ENCODE data around the gene CFB.
A peak's percentile ranks its signal among the peaks of the same experiment; 100 is the strongest.
"Not testable (repeated sequence)": the region's sequence is repeated elsewhere in the genome, so short reads cannot be mapped to it uniquely, and the experiment has no call there.

The CFB gene

DNA sequence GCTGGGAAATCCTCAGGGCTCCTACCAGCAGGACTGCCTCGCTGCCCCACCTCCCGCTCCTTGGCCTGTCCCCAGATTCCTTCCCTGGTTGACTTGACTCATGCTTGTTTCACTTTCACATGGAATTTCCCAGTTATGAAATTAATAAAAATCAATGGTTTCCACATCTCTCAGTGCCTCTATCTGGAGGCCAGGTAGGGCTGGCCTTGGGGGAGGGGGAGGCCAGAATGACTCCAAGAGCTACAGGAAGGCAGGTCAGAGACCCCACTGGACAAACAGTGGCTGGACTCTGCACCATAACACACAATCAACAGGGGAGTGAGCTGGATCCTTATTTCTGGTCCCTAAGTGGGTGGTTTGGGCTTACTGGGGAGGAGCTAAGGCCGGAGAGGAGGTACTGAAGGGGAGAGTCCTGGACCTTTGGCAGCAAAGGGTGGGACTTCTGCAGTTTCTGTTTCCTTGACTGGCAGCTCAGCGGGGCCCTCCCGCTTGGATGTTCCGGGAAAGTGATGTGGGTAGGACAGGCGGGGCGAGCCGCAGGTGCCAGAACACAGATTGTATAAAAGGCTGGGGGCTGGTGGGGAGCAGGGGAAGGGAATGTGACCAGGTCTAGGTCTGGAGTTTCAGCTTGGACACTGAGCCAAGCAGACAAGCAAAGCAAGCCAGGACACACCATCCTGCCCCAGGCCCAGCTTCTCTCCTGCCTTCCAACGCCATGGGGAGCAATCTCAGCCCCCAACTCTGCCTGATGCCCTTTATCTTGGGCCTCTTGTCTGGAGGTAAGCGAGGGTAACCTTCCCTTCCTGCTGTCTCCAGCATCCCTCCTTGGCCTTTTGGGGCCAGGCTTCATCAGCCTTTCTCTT lies at the start of gene CFB:
CFB (plus strand) TSS at position 589 of the 863 bp plus-strand sequence; CDS start at position 716, 127 bp downstream.
- DNase-seq (ENCODE audit: low spot score): no peak

DNA sequence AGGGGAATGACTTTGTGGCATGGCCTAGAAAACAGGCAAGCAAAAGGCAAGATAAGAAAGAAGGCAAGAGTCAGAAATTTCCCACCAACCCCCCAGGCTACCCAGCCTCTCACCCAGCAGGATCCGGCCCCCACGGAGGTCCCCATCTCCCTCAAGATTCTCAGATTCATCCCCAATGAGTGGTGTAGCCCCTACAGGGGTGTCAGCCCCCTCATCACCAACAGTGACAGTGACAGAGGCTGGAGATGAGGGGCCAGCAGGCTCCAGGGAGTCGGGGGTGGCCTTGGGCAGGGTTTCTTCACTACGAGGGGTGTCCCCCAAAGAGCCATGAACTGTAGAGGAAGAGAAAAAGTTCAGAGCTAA lies 49.4 kb upstream of the CFB start:
- no peak for DNase-seq (ENCODE audit: low spot score)

DNA sequence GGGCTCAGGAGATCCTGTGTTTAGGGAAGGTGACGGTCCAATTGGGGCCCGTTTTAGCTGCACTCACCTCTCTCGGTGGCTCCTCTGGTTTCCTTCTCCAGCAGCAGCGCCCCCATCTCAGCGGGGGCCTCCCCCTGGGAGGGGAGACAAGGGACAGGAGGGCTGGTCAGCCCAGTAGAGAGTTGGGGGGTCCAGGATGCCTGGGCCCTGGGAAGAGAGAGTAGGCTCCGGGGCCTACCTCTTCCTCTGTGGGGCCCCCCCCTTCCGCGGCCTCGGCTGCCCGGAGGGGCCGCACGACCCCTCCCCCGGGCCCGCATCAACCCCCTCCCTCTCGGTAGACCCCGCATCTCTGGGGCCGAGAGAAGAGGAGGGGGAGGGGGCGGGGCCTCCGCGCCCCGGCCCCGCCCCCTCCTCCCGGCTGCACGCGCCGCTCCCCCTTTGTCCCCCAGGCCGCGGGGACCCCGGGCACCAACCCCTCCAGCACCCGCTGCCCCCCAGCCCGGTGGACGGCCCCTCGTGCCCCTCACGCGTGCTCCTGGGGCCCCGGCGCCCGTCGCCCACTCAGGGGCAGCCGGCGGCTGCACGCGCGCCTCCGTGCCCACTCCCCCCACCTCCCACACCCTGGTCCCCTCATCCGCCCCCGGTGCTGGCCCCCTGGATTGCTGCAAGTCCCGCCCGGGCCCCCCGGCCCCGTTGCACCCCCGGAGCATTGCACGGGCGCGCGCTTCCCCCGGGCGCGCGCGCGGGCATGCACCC lies 48.9 kb upstream of the CFB start:
- DNase-seq (ENCODE audit: low spot score): no peak

DNA sequence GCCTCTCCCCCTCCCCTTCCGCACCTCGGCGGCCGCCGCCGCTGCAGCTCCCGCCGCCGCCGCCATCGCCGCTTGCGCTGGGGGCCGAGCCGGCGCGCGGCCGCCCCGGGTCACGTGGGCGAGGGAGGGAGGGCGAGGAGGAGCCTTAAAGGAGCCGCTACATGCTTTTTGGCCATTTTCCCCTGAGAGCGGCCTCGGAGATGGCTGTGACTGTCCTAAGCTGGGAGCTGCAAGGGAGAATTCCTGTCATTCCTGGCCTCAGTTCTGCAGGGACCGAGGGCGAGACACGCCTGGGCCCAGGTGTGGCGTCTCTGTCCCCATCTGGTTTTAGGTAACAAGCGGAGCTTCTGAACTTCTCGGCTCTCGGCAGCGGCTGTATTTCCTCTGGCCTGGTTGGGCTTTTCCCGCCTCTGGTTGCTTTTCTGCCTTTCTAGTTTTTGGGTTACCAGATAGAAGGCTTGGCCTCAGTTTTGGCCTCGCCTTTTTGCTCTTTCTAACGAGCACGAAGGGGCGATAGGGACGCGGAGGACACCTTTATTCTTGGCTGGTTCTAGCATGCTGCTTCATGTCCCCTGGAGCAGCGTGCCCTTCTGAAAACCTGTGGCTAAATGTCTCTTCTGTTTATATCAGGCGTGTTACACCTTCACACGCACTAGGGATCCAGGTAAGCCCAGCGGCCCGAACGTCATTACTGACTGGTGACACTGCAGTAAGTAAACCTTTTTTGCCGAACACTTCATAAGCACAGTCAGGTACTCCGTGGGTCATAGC lies 48.1 kb upstream of the CFB start, which contains the start of gene EHMT2:
EHMT2 (minus strand) TSS at position 87 of the 771 bp plus-strand sequence; CDS start at position 66, 21 bp downstream.
- DNase-seq (ENCODE audit: low spot score): peak; percentile 85

DNA sequence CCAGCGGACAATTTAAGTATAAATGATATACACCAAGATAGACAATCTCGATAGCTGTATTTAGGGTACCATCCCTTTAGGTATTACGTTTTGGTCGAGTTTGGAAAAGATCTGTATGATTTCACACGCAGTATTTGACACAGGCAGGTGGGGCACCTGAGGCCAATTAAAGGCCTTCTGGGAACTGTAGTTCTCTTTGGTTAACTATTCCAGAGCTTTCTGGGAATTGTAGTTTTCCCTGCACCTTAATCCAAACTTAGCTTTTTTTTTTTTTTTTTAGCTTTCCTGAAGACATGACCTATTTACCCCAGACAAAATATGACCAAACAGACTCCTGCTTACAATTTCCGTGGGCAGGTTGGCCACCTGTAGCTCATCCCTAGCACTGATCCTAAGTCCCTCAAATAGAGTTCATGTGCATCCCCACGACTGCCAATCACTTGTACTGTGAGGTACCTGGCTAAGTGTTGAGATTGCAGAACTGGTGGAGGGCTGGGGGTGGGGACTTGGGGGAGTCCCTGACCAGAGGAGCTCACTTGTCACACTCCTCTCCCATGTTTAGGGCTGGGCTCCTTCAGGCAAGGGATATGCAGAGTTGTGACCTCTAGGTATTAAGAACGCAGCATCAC lies 47.4 kb upstream of the CFB start:
- DNase-seq (ENCODE audit: low spot score): peak; percentile 36

DNA sequence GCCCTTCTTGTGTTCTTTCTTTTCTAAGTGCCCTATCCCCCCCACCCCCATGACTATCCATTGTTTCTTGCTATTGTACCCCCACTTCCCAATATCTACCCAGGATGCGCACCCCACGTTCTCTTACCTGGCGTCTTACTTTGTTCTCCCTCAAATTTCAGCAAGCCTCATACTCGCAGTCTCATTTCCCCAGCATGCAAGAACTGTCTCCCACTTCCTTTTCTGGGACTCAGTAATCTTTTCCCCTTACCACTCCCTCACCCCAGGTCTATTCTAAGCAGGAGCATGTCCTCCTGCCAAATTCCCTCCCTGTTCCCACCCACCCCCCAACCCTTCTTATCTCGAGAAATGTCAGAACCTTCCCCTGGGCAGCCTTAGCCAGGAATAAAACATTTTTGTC lies 46.7 kb upstream of the CFB start:
- DNase-seq (ENCODE audit: low spot score): no peak

DNA sequence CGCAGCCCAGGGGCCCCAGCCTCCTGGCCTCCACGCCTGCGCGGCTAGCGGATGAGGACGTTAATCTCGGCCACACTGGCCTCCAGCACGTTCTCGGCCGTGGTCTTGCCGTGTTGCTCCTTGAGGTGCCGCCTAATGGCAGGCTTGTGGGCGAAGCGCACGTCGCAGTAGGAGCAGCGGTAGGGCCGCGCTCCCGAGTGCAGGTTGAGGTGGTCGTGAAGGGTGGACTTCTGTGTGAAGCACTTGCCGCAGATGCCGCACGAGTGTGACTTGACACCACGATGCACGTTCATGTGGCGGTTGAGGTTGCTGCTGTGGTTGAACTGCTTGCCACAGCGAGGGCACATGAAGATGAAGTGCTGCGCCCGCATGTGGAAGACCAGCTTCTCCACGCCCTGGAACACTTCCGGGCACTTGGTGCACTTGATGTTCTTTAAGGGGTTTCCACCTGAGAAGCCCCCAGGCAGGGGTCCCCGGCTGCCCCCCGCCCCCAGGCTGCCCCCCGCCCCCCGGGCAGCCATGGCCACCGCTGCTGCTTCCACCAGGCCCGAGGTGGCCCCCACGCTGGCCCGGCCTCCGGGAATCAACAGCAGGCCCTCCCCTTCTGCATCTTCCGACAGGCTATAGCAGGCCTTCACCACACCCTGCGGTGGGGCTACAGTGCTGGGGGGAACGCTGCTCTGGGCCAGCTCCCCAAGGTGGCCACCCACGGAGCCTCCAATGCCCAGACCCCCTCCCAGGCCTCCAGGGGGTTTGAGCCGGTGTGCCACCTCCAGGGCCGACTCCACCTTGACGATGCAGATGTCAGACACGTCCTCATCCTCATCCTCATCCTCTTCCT lies 45.8 kb upstream of the CFB start:
- no peak for DNase-seq (ENCODE audit: low spot score)

DNA sequence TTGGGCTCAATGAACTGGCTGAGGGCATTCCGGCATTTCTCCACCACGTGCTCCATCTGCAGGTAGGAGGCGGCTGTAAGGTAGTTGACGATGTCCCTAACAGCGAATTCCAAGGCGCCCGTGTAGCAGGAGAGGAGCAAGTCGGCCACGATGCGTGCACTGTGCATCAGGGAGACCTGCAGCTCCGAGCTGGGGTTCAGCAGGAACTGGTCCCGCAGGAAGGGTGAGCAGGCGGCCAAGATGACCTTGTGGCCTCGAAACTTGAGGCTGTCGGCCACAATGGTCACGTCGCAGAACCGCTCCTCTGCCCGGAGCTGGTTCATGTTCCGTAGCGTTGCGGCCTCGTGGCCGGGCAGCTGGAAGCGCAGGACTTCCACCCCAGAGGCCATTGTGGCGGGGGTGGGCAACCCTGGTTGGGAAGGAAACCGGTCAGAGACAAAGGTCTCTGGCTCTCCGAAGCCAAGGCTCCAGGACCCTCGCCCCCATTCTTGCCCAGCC lies 44.9 kb upstream of the CFB start:
- DNase-seq (ENCODE audit: low spot score): no peak

DNA sequence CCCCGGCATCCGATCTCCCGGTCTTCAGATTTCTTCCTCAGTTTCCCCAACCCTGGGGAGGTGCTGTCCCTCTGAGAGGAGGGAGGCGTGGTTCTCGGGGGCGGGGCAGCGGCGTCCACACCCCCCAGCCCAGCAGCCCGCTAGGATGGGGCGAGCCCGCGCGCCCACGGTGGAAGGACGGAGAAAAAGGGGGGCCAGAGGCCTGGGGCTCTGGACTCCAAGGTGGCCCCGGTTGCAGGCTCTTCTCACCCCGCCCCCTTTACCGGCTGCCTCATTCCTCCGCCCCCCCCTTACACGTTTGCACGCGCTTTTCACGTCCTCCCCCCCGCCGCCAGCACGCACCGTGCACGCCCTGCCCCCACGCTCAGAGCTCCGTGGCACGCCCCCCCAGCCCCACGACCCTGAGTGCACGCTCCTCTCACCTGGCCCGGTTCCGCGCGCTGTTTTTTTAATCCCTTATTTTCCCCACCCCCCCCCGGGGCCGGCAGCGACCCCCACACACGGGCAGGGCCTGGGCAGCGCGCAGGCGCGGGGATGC lies 44.4 kb upstream of the CFB start:
- peak; percentile 71 for DNase-seq (ENCODE audit: low spot score)

DNA sequence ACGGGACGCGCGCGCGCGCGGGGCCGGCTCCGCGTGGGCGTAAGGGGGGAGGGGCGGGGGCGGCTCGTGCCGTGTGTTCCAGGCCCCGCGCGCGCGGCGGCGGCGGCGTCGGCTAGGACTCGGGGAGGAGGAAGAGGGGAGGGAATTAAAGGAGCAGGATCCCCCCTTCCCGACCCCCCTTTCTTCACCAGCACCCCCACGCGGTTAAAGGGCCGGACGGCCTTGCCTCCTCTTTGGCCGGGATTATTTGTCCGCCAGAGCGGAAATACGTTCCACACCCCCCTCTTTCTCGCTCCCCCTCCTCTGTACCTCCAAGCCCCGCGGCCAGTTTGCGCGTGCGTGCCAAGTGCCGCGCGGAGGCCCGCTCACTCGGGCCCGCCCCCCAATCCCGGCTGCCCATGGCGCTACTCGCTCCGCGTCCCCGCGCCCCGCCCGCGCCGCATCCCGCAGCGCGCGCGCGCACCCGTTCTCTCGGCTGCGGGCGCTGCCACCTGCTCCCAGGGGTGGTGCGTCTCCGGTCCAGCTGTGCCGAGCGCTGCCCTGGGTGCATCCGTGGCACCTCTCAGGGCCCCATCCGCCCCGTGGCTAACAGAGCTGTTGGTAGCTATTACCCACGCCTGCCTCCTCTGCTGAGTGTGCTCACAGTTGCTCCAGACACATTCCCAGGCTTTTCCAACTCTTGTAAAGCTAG lies 43.8 kb upstream of the CFB start, which contains the start of gene ZBTB12:
ZBTB12 (minus strand) TSS at position 134 of the 691 bp plus-strand sequence. CDS start 781 bp downstream, outside the sequence.
- DNase-seq (ENCODE audit: low spot score): peak; percentile 92

DNA sequence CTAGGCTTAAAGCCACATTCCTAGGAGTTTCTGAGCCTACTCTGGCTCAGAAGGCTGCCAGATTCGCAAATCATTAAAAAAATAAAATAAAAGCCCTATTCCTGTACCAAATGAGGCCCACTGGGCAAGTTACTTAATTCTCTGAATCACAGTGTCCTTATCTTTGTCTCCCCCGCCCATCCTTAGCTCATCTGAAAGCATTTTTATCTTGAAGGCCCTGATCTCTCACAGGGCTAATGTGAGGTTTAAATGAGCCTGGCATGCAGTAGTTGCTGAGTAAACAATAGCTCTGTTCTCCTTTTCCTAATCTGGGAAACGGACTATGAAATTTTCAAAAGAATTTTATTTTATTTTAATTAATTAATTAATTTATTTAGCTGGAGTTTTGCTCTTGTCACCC lies 41.9 kb upstream of the CFB start:
- DNase-seq (ENCODE audit: low spot score): no peak

DNA sequence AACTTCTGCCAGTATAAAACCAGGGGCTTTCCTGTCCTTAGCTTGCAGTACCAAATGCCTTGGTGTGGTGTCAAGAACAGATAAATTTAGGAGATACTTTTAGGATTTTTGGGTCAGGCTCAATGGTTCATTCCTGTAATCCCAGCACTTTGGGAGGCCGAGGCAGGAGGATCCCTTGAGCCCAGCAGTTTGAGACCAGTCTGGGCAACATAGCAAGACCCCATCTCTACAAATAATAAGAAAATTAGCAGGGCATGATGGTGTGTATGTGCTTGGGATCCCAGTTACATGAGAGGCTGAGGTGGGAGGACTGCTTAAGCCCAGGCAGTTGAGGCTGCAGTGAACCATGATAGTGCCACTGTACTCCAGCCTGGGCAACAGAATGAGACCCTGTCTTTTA lies 40.9 kb upstream of the CFB start:
- DNase-seq (ENCODE audit: low spot score): no peak

DNA sequence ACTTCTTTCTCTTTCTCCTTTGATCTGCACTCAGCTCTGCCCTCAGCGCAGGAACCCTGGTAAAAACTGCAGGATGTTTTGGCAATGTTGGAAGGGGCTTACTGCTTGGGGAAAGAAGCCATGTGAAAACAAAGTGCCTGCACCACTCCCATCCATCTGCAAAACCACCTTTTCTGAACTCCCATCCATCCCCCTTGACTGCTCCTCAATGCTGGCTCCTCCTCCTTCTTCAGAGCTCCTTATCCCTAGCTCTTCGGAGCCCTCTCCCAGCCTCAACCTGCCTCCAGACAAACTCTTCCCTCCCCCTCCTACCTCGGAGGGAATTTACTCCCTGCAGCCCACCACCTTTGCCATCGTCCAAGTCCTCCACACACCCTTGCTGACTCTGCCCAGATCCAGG lies 39.8 kb upstream of the CFB start:
- no peak for DNase-seq (ENCODE audit: low spot score)

DNA sequence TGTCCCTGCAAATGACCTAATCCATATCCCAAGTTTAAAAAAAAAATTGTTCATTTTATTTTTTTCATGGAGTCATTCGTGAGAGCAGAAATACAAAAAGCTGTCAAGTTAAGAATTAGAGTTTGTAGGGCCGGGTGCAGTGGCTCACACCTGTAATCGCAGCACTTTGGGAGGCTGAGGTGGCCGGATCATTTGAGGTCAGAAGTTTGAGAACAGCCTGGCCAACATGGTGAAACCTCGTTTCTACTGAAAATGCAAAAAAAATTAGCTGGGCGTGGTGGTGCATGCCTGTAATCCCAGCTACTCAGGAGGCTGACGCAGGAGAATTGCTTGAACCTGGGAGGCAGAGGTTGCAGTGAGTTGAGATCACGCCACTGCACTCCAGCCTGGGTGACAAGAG lies 39.2 kb upstream of the CFB start:
- not testable (repeated sequence) for DNase-seq (ENCODE audit: low spot score)

DNA sequence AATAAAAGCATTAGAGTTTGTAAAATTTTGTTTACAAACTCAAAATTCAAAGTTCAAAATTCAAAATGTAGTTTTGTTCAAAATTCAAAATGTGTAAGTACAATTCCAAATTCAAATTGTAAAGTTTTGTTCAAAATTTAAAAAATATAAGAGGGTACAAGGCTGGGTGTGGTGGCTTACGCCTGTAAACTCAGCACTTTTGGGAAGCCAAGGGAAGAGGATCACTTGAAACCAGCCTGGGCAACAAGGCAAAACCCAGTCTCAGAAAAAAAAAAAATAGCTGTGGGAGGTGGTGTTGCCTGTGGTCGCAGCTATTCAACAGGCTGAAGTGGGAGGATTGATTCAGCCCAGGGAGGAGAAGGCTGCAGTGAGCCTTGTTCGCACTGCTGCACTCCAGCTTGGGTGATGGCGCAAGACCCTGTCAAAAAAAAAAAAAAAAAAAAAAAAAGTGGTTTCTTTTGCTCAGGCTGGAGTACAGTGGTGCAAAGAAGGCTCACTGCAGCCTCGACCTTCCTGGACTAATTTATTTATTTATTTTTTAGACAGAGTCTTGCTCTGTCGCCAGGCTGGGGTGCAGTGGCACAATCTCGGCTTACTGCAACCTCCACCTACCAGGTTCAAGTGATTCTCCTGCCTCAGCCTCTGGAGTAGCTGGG lies 38.6 kb upstream of the CFB start:
- DNase-seq (ENCODE audit: low spot score): no peak

DNA sequence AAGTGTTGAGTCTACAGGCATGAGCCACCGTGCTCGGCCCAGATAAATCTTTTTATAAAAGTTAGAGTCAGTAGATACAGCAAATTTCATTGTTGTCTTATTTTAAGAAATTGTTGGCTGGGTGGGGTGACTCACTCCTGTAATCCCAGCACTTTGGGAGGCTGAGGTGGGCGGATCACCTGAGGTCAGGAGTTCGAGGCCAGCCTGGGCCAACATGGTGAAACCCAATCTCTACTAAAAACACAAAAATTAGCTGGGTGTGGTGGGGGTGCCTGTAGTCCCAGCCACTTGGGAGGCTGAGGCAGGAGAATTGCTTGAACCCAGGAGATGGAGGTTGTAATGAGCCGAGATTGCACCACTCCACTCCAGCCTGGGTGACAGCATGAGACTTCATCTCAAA lies 37.6 kb upstream of the CFB start:
- not testable (repeated sequence) for DNase-seq (ENCODE audit: low spot score)

DNA sequence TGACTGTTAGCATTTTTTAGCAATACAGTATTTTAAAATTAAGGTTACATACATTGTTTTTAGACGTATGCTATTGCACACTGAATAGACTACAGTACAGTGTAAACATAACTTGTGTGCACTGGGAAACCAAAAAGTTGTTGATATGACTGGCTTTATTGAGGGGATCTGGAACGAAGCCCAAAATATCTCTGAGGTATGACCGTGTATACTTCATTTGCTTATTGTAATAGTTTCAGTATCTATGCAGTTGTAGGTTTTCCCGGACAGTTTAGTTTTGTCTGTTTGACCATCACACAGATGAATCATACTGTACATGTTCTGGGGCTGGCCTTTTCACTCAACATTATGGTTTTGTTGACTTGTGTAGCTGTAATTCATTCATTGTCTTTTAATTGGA lies 37.1 kb upstream of the CFB start:
- DNase-seq (ENCODE audit: low spot score): no peak

DNA sequence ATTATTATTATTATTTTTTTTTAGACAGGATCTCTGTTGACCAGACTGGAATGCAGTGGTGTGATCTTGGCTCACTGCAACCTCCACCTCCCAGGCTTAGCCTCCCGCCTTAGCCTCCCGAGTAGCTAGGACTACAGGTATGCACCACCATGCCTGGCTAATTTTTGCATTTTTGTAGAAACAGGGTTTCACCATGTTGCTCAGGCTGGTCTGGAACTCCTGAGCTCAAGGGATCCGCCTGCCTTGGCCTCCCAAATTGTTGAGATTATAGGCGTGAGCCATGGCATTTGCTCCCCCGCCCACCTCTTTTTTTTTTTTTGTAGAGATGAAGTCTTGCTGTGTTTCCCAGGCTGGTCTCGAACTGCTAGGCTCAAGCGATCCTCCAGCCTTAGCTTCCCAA lies 36.6 kb upstream of the CFB start:
- DNase-seq (ENCODE audit: low spot score): not testable (repeated sequence)

Measured in germinal center (tissue), 1 donor.